HG03045 (cell line): ENCODE measurements around the gene CLIC5.

Source experiments
- ATAC-seq: cut with Tn5 transposase; IDR thresholded peaks from one replicate; pipeline ENCODE4 v1.9.1; 2021; ENCODE audit warnings: mild to moderate bottlenecking, moderate library complexity; ENCODE audit not compliant: unreplicated experiment

Gene CLIC5

GRCh38 chr6:45899683-45899946 lies 116.0 kb downstream of the CLIC5 start:
- no peak for ATAC-seq

DNA sequence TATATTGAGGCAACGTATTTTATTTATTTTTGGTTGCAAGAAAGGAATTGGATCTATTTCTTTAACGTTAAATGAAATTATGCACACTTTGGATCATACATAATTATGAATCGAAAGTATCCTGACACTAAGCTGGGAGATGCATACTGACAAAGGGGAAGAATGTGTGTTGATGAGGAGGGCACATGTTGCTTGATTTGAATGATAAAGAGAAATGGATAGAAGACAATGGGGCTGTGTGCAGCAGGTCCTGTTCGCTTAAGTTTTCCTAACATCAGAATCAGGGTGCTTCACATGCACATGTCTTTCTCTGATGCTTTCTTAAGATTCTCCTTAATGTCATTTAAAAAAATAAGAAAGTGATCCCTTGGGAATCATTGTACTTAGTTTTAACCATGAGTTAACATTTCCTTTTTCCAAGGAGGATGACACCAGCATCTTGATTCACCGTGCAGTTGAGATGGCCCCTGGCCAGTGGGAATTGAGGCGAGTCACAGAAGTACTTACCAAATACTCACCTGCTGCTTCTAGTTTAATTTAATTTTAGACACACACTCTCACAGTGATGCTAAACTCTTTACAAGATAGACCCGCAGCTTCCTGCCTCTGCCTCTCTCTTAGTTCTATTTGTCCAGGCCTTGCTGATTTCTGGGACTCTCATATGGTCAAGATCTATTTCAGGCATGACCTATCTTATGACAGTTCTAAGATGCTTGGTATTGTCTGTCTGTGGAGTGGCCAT lies 116.5 kb downstream of the CLIC5 start:
- no peak for ATAC-seq

- ATAC-seq = no peak
These were observed 118.7 kb downstream of the CLIC5 start for GRCh38 chr6:45896783-45897441.

- ATAC-seq = no peak
These were observed 120.1 kb downstream of the CLIC5 start for GRCh38 chr6:45895569-45895968.

GRCh38 chr6:45892696-45893245 lies 122.9 kb downstream of the CLIC5 start:
- no peak for ATAC-seq

DNA sequence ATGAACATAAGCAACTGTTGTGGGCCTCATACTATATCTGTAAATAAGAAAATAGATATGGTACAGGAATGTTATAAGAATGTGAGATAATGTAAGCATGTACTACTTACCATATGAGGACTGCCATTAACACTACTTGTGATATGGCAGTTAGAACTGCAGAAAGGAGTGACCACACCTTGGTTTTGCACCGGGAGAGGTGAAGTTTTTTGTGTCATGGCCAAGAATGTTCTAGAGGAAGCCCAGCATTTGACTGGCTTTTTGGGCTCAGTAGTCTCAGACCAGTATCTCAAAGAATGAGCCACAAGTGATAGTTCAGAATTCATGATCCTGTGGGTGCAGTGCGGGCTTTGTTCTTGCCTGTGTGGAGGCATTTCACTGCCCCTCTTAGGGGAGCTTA lies 123.5 kb downstream of the CLIC5 start:
- ATAC-seq = no peak

GRCh38 chr6:45886776-45887175 lies 128.9 kb downstream of the CLIC5 start:
- ATAC-seq = no peak

- ATAC-seq = no peak
These were observed 131.3 kb downstream of the CLIC5 start for GRCh38 chr6:45884336-45884735.

- ATAC-seq = no peak
These were observed 133.0 kb downstream of the CLIC5 start for GRCh38 chr6:45882671-45883070.

GRCh38 chr6:45881705-45882467 lies 133.8 kb downstream of the CLIC5 start:
- ATAC-seq = no peak

DNA sequence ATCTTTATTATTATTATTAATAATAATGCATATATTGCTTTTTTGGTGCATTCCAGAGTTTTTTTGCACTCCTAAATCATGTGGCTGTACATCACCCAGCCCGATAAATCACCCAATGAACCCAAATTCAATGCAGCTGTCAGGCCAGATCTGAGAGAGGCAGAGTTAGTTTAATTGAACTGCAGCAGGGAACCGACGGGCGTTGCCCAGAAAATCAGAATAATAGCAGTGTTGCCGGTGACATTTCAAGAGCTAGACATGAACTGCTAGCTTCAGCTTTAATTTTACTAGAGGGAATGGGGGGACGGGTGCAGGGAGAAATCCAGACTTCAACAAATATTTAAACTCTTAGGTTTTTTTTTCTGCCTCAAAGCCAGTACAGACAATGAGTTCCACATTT lies 135.0 kb downstream of the CLIC5 start:
- no peak for ATAC-seq

GRCh38 chr6:45880159-45880558 lies 135.5 kb downstream of the CLIC5 start:
- no peak for ATAC-seq

DNA sequence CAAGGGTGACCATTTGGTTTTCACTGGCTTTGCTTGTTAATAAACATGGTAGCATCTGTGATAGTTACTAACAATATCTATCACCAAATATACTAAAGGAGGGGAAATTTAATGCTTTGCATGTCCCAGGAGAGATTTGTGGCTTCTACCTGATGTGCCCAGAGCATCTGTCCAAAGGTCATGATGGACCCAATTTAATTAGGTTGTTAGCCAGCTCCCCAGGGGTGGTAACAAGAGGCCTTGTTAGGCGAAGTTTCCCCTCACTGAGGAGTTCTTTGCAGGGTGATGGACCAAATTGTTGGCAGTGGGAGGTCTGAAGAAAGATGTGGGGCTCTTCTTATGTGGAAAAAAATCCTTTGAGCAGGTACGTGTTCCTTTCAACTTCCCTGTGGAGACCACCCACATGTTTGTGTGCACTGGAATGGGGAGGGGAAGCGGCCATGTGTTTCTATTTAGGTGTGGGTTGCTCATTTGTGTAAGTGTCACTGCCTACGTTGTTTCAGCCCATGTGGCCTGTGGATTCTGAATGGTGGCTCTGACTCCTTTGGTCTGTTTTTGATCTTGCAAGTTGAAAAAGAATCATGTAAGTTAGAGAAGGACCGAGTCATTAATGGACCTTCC lies 137.6 kb downstream of the CLIC5 start:
- no peak for ATAC-seq

DNA sequence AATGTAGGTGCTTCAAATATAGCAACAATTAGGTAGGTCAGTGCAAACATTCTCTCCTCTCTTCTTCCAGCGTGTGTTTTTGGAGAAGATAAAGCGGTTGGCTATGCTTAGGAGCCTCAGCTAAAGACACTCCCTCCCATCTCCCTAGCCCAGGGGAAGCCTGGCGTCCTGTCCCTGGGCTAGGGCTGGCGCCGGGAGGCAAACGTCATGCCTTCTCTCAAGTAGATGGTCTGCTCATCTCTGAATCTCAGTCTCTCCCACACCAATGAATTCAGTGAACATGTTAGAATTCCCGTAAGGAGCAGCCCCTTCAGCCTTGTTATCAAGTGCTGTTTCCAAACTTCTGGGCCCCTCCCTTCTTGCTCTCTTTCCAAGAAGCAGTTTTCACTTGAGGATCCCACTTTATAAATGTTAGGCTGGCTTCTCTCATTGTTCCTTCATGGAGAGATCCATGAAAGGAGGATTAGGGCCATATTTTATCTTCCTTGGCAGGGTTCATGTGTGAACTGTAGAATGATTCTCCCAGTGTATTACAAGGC lies 142.8 kb downstream of the CLIC5 start:
- ATAC-seq = no peak

- ATAC-seq = no peak
These were observed 145.1 kb downstream of the CLIC5 start for GRCh38 chr6:45870531-45870930.

DNA sequence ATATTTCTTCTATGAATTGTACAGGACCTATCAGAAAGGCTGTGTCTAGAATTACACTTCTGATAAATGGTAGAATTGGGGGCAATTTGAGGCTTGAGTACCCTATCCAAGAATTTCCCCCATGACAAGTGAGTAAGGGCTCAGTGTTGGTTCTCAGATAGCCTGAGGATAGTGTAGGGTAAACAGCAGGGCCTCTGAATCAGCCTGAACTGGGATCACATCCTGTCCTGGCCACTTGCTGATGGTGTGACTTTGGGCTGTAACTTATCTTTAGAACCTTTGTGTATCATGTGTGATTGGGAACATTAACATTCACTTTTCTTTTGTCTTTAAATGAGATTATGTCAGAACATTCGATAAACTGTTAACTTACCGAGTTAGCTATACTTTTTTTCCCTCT lies 151.0 kb downstream of the CLIC5 start:
- no peak for ATAC-seq

GRCh38 chr6:45858691-45859090 lies 157.0 kb downstream of the CLIC5 start:
- ATAC-seq = no peak

DNA sequence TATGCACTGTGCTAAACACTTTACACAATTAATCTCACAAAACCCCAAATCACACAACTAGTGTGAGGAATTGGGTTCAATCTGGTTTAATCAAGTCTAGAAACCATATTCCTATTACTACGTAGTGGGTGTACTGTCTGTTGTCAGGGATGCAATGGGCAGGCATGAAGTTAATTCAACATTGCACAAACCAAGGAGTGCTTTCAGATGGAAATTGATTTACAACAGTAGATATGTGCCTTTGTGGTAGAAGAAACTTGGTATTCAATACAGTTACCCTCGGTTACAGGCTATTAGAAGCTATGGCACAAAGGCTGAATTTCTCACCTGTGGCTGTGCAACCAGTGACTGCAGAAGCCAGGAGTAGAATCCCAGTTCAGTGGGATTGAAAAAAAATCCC lies 157.8 kb downstream of the CLIC5 start:
- ATAC-seq = no peak

GRCh38 chr6:45855642-45856394 lies 159.8 kb downstream of the CLIC5 start:
- ATAC-seq = no peak

DNA sequence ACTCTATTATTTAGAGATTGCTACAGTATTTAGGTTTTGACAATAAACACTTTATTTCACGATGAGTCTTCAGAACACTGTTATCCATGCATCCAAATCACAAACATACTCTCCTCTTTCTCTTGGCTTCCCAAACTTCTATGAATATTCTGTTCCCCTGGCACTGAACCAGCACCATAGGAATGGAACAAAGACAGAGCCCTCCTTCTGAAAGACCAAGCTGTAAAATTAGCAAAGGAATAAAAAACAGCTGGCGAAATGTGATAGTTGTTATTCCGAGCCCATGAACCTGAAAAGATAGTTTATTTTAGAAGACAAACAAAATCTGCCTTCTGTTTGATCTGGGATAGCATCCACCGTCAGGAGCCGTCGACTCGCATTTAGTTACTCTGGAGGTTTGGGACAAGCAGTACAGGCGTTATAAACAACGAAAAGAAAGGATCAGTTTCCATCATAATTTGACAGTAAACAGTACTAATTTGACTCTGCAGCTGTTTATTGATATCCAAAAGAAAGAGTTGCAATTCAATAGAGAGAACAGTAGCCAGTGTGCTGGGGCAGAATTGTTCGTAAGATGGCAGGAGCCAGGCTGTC lies 161.4 kb downstream of the CLIC5 start:
- no peak for ATAC-seq
